ENCODE results near the gene MAP7.
"Not testable (repeated sequence)": the region's sequence is repeated elsewhere in the genome, so short reads cannot be mapped to it uniquely, and the experiment has no call there.

Gene MAP7

GRCh38 chr6:136508725-136509392, 41.4 kb downstream of the MAP7 start:
- DNase-seq (ENCODE audit: low read depth in 1 of 2, low spot score in 1 of 2) = no peak

DNA sequence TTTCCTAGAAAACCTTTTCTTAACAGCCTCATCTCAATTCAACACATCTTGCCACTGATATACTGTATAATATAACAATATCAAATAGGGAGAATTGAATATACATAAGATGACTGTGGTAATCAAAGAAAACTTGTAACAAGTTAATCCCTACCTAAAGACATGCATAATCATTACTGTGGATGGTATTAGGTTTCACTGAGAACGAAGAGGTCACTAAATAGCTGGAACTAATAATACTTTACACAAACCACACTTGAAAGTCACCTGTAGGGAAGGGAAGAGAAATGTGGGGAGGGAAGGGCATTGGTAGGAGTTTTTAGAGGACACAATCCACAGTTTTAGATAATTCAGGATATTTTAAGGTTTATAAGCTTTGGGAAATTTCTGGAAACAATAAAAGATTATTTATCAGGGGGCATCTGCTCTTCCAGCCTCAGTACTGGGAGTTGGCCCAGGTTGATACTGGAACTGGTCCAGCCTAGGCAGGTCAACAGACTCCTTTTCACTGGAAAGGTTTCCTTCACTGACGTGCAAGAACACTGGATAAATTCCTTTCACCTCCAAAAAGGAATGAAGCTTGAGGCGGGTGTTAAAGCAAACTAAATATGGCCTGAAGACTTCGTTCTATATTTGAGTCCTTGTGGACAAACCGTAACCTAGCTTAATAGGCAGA, 44.0 kb downstream of the MAP7 start:
- DNase-seq (ENCODE audit: low read depth in 1 of 2, low spot score in 1 of 2) = no peak

DNA sequence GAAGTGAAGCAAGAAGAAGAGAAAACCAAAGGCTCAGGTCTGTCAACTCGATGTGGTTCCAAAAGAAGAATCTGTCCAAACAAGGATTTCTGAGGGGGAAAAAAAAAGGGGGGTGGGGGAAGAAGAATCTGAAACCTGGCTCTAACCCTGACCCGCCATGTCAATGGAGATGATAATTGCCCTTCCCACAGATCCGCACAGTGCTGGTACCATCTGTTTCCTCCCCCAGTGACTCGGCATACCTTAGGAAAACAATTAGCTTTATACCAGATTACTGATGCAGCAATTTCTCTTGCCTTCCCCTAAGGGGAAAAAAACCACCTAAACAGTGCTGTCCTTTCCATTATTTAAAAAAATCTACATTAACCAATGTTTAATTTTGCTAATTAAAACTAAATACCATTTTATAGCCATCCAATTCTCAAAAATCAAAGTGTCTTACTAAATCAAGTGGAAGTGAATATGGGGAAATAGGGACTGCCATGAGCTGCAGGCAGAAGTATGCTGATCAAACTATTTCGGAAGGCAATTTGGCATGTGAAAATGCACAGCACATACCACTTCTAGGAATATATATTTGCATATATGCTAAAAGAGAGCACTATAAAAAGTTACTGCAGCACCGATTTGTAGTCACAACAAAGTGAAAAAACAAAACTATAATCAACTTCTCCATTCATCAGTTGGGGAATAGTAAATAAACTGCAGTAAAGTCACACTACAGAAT, 46.8 kb downstream of the MAP7 start:
- DNase-seq (ENCODE audit: low read depth in 1 of 2, low spot score in 1 of 2) = no peak

- DNase-seq (ENCODE audit: low read depth in 1 of 2, low spot score in 1 of 2) = no peak
These were observed 47.4 kb downstream of the MAP7 start for GRCh38 chr6:136502786-136503185.

- no peak for DNase-seq (ENCODE audit: low read depth in 1 of 2, low spot score in 1 of 2)
These were observed 48.7 kb downstream of the MAP7 start for GRCh38 chr6:136501514-136501913.

GRCh38 chr6:136501096-136501495, 49.1 kb downstream of the MAP7 start:
- no peak for DNase-seq (ENCODE audit: low read depth in 1 of 2, low spot score in 1 of 2)

- no peak for DNase-seq (ENCODE audit: low read depth in 1 of 2, low spot score in 1 of 2)
These were observed 49.8 kb downstream of the MAP7 start for GRCh38 chr6:136500414-136500813.

DNA sequence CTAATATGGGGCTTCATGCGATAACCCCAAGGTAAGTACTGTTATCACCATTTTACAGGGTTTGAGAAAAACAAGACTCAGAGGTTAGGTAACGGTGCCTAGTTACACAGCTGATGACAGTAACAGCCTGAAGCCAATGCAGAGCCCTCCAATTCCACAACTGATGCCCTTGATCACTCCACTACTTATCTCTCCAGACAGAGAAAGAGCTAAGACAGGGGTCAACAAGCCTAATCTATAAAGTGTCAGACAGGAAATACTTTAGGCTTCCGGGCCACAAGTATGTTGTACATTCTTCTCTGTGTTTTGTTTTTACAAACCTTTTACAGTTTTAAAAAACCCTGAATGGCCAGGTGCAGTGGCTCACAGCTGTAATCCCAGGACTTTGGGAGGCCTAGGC, 50.9 kb downstream of the MAP7 start:
- no peak for DNase-seq (ENCODE audit: low read depth in 1 of 2, low spot score in 1 of 2)

- DNase-seq (ENCODE audit: low read depth in 1 of 2, low spot score in 1 of 2) = not testable (repeated sequence)
These were observed 53.8 kb downstream of the MAP7 start for GRCh38 chr6:136496449-136496848.

DNA sequence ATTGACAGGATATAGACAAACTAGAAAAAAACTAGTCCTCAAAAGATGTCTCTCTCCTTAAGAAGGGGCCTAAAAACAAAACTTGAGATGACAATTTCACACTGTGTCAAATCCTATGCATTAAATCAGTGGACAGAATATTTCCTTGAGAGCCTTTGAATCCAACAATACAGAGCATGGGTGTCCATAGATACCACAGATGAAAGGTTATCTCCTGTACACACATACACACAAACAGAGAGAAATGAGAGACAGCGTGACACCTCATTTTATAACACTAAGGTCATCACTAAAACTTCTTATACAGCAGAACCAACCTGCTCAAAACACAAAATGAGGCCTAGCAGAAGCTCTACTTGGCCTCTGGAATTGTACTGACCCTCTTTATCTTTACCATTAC, 55.5 kb downstream of the MAP7 start:
- no peak for DNase-seq (ENCODE audit: low read depth in 1 of 2, low spot score in 1 of 2)

- DNase-seq (ENCODE audit: low read depth in 1 of 2, low spot score in 1 of 2) = no peak
These were observed 56.2 kb downstream of the MAP7 start for GRCh38 chr6:136494059-136494458.

- DNase-seq (ENCODE audit: low read depth in 1 of 2, low spot score in 1 of 2) = no peak
These were observed 57.8 kb downstream of the MAP7 start for GRCh38 chr6:136492409-136492808.

- no peak for DNase-seq (ENCODE audit: low read depth in 1 of 2, low spot score in 1 of 2)
These were observed 58.5 kb downstream of the MAP7 start for GRCh38 chr6:136491754-136492153.

DNA sequence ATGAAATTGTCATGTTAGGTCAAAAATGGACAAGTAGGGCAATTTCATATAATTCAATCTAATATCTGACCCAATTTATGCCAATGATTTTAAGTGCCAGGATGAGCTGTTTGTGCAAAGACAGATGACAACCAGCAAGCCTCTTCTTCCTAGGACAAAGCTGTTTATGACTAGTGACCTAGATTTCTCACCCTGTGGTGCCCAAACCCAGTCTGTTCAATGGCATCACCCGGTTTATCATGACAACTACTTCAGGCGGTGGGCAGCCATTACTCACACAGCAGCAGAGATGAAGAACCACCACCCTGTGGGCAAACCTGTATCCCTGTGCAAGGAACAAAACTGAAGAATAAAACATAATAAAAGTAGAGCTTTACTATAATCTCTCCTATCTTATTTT, 59.0 kb downstream of the MAP7 start:
- DNase-seq (ENCODE audit: low read depth in 1 of 2, low spot score in 1 of 2) = no peak

GRCh38 chr6:136489689-136490033, 60.6 kb downstream of the MAP7 start:
- DNase-seq (ENCODE audit: low read depth in 1 of 2, low spot score in 1 of 2) = not testable (repeated sequence)

- no peak for DNase-seq (ENCODE audit: low read depth in 1 of 2, low spot score in 1 of 2)
These were observed 62.3 kb downstream of the MAP7 start for GRCh38 chr6:136487759-136488425.

DNA sequence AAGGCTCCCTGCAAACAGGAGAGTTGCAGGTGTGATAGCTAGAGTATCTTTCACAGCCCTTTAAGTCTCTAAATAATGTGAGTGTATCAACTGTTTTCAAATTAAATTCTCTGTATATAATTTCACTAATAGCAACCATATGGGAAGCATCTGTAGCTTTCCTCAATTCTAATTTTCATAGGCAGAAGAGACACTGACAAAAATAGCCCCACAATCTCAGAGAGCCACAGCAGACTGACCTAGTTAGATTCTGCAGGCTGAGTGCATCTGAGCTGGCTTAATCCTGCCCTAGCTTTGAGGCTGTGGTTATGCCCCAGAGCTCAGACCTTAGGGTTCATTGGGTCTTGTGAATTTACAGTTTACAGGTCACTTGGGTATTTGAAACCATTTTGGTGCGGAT, 63.9 kb downstream of the MAP7 start:
- no peak for DNase-seq (ENCODE audit: low read depth in 1 of 2, low spot score in 1 of 2)

DNA sequence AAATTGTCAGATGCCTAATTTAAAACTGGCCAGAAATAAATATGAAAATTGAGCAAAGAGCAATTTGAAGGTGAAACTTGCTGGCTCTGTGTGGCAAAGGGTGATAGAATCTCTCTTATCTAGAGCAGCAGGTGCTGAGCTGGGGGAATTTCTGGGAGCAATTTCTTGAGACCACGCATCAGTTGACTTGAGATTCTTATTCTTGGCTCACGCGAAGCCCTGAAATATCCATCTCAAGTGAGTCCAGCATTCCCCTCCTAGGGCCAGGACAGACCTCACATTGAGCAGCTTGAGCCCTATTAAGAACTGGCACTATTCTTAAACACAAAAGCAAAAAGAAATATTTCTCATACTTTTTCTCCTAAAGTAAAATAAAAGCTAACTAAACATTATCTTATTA, 66.3 kb downstream of the MAP7 start:
- DNase-seq (ENCODE audit: low read depth in 1 of 2, low spot score in 1 of 2) = no peak

DNA sequence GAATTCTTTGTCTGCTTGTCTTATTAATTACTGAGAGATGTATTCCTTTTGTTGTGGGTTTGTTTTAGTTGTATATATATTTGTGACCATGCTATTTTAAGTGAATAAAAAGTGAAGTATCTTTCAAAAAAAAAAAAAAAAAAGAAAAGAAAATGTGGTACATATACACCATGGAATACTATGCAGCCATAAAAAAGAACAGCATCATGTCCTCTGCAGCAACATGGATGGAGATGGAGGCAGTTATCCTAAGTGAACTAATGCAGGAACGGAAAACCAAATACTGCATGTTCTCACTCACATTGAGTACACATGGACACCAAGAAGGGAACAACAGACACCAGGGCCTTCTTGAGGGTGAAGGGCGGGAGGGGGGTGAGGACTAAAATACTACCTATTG, 67.2 kb downstream of the MAP7 start:
- not testable (repeated sequence) for DNase-seq (ENCODE audit: low read depth in 1 of 2, low spot score in 1 of 2)

- no peak for DNase-seq (ENCODE audit: low read depth in 1 of 2, low spot score in 1 of 2)
These were observed 72.7 kb downstream of the MAP7 start for GRCh38 chr6:136477548-136477947.

DNA sequence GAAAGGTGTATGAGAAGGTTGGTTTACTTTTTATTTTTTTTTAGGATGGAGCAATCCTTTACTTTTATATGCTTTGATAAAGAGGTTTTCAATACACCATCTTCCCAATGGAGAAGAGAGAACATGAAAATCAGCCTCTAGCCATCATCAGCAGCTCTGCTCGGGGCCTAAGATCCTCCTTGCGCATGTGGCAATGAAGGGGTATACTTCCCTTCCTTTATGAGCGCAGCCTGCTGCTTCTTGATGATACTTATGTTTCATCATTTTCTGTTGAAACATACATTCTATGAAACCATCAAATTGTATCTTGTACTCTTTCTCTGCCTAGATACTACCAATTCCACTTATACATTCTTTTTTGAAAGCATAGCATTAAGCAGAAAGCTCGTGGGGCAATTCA, 74.5 kb downstream of the MAP7 start:
- DNase-seq (ENCODE audit: low read depth in 1 of 2, low spot score in 1 of 2) = no peak

DNA sequence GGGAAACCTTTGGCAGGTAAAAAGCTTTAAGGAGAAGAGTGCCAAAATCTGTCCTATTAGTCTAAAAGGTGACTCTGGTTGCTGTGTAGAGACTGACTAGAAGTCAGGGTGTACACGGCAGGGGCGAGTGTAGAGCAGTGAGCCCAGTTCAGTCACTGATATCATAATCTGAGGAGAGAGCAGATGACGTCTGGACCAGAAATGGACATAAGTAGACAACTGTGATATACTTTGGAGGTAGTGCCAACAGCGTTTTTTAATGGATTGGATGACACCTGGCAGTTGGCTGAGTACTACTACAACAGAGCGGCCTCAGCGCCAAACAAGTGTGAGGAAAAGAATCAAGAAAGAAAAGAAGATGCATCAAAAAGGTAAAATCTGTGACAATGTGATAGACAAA, 76.0 kb downstream of the MAP7 start:
- DNase-seq (ENCODE audit: low read depth in 1 of 2, low spot score in 1 of 2) = no peak
